HG03175 (cell line): ENCODE results near the gene CD300LF.
A peak's percentile ranks its signal among the peaks of the same experiment; 100 is the strongest.

Experiments used
- ATAC-seq: cut with Tn5 transposase; IDR thresholded peaks from one replicate; pipeline ENCODE4 v1.9.1; 2021; ENCODE audit warnings: mild to moderate bottlenecking, moderate library complexity; ENCODE audit not compliant: unreplicated experiment

CD300LF gene

DNA sequence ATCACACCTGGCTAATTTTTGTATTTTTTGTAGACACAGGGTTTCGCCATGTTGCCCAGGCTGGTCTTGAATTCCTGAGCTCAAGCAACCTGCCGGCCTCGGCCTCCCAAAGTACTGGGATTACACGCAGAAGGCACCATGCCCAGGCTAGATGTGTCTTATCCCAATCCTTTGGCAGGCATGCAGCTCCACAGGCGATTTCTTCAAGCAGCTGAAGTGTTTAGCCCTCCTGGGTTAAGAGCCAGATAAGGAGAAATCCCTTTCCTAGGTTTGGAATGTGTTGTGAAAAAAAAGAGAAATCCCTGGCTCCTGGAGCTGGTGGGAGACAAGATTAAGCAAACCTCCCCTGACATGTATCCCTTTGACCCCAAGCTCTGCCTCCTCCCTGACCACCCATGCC lies 33.7 kb upstream of the CD300LF start:
- ATAC-seq, result no peak

DNA sequence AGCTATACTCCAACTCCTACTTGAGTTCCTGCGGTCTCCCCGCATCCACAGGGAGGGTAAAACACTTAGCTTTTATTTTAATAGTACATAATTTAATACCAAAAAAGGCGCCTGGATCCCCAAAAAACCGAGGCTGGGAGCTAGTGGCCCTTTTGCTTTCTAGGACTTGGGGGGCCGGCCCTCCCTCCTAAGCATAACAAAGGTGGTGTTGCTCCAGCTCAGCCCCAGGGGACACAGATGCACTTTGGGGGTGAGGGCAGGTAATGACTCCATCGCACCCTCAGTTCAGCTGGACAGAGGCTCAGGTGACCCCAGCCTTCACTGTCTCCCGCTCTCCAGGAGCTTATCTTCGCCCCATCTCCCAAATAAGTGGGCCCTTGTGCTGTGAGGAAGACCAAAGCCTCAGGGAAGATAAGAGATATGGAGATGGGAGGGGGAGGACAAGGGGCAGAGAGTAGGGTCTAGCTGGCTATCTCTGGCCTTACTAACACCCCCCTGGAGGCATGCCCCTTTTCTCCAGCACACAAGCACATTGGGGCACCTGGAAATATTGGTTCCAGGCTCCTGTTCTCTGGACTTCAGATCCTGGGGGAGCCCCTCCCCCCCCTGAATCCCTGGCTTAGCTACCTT lies 32.9 kb upstream of the CD300LF start:
- ATAC-seq, result no peak

DNA sequence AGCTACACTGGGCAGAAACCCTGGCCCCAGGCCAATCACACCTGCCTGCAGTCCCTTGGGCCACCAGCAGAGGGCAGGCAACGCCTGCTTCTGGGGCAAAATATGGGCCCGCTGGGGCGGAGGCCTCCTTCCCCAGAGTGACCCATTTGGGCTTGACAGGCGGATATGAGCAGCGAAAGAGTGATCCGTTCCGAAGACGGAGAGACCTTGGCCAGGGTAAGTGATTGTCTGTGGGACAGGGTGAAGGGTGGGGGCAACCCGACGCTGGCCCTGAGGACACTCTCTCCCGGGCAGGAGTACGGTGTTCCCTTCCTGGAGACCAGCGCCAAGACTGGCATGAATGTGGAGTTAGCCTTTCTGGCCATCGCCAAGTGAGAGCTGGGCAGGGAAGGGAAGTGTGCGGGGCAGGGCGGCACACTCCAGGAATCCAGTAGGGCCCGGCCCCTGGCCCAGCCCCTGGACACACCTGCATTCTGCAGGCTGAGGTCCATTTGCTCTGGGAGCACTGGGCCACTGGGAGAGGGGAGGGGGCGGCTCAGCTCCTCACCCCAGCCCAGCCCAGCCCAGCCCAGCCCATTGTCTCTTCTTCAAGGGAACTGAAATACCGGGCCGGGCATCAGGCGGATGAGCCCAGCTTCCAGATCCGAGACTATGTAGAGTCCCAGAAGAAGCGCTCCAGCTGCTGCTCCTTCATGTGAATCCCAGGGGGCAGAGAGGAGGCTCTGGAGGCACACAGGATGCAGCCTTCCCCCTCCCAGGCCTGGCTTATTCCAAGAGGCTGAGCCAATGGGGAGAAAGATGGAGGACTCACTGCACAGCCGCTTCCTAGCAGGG lies 32.2 kb upstream of the CD300LF start:
- ATAC-seq, result no peak

DNA sequence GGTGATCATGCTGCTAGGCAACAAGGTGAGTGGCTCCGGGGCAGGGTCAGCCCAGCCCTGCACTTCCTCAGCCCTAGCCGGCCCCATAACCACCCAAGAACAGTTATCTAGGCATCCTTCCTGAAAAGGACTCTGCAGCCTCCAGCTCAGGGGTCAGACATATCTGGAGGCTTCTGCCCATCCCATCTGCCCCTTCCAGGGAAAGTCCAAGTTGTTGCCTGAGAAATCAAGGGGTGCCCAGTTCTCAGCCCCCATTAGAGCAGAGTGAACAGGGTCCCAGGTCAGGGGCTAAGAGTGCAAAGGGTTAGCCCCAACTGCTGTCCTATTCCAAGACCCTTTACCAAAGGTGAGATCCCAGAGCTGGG lies 31.6 kb upstream of the CD300LF start:
- ATAC-seq, result no peak

DNA sequence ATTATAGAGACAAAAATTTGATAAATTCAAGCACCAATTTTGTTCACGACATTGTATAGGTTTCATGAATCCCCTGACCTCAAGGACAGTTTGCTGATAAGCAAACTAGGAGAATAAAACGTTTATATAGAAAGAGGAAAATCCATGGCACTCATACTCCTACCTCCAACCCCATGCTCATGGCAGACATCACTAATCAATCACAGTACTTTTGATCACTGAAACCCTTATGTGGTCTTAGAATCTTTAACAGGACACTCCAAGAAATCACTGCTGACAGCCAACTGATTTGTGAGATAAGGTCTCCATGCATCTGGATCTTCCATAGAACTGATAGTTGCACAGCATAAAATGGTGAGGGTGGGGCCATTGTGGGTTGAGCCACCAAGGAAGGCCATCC lies 31.0 kb upstream of the CD300LF start:
- ATAC-seq, result no peak

DNA sequence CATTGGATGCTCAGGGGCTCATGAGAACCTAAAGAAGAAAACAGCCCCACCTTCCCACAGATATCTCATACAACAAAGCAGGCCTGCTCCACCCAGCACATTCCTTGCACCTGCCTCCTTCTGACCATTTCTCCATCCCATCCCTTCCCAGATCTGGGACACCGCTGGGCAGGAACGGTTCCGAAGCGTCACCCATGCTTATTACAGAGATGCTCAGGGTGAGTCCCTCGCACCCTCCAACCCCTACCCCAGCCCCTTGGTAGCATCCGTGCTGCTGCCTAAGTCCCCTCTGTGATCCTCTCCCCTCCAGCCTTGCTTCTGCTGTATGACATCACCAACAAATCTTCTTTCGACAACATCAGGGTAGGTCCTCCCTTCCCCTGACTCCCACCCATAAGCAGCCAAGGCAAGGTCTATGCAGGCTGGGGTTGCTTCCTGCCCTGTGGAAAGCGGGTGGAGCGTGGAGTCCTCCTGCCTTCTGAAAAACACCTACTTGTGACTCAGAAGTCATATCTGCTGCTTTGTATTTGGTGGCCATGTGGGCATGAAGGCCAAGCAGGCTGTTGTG lies 30.3 kb upstream of the CD300LF start:
- ATAC-seq, result no peak

DNA sequence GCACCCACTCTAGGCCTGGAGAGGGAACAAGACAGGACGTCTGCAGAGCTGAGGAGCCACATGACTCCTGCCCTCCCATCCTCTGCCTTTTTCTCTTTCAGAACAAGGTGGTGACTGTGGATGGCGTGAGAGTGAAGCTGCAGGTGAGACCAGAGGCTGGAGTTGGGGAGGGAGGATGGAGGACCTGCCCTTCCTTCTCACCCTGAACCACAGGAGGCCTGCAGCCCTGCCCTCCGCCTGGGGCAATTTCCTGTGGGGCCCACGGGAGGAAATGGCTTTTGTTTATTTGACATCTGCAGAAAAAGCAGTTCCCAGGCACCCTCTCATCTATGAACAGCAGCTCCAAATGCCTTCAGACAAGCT lies 29.4 kb upstream of the CD300LF start:
- ATAC-seq, result peak; percentile 44

DNA sequence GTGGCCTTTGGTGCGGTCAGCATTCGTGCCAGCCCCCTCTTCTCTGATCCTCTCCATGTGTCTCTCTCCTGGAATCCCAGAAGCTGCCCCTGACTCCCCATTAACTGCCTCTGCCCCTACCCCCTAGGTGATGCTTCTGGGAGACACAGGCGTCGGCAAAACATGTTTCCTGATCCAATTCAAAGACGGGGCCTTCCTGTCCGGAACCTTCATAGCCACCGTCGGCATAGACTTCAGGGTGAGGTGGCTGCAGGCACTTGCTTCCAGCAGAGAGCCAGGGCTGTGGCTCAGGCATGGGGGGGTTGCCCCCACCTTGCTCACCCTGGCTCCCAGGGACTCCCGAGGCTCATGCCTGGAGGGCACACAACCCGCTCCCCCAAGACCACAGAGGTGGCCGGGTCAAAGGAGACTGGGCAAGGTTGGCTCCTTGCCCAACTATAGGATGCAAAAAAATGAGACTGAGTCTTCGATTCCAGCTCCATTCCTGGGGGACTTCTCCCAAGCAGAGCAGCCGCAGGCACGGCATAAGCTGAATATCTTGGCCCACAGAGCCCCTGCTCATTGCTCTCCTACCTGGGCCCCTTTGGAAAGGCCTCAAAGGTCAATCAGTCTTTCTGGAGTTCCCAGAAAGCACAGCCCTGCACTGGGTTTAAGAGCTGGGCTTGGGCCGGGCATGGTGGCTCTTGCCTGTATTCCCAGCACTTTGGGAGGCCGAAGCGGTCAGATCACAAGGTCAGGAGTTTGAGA lies 28.1 kb upstream of the CD300LF start:
- ATAC-seq, result no peak

DNA sequence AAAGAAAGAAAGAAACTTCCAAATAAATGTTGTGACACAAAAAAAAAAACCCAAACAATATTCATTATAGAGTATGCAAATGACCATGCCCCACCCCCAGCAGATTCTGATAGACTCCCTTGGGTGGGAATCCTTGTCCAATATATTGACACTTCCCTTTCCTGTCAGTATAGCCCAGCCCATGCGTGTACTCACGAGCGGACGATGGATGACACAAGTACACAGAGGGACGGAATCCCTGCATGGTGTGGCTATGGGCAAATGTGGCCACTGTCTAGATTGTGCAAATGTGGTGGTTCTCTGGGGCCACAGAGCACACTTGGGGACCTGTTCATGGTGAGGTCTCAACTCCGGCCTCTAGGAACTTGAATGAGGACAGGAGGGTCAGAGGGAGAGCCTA lies 27.4 kb upstream of the CD300LF start:
- no peak for ATAC-seq

DNA sequence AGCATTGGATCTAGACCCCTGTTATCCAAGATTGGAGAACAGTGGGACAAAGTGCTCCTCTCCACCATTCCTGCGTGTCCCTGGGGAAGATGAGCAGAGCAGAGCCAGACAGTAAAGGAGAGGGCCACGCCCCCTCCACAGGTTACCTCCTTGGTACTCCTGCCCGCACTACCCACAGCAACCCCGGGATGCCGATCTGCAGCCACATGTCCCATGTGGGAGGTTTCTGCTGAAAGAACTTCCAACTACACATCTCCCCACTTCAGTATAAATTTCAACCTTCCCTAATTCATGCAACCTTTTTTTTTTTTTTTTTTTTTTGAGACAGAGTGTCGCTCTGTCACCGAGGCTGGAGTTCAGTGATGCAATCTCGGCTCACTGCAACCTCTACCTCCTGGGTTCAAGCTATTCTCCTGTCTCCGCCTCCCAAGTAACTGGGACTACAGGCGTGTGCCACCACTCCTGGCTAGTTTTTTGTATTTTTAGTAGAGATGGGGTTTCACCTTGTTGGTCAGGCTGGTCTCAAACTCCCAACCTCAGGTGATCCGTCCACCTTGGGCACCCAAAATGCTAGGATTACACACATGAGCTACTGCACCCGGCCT lies 26.6 kb upstream of the CD300LF start:
- no peak for ATAC-seq

DNA sequence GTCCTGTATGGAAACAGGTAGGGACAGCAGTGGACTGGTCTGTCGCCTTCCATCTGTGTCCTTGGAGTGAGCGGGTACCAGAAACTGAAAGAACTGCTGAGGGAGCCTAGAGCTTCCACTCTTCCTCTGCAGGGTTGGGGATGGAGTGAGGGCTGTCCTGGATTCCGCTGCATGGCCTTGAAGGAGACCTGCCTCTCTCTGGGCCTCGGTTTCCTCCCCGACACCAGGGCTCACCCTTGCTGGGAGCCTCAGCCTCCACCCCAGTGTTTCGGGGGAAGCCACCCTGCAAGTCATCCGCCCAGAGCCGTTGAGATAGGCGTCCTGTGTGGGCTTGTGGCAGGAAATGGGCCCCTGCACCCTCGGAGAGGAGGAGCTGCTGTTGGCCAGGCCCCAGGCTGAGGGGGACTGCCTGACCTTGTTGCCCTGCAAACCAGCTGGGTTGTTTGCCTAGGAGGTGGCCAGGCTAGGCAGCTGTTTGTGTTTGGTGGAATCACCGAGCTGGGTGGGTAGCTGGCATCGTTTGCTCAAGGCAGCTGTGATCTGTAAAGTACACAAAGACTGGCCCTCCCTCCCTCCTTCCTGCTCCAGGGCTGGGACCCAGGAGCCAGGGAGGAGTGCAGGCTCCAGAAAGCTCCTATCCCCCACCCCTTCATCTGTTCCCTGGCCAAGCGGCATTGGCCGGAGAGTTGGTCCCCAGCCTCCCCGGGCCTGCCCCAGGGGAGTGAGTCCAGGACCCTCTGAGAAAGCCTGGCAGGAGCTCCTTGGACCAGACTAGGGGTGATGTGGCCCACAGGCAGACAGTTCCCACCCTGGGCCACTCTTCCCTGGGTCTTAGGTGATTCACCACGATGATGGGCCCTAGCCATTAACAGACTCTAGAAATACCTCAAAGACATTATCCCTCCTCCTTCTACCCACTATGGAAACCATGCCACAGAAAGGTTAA lies 25.6 kb upstream of the CD300LF start:
- ATAC-seq, result peak; percentile 46

DNA sequence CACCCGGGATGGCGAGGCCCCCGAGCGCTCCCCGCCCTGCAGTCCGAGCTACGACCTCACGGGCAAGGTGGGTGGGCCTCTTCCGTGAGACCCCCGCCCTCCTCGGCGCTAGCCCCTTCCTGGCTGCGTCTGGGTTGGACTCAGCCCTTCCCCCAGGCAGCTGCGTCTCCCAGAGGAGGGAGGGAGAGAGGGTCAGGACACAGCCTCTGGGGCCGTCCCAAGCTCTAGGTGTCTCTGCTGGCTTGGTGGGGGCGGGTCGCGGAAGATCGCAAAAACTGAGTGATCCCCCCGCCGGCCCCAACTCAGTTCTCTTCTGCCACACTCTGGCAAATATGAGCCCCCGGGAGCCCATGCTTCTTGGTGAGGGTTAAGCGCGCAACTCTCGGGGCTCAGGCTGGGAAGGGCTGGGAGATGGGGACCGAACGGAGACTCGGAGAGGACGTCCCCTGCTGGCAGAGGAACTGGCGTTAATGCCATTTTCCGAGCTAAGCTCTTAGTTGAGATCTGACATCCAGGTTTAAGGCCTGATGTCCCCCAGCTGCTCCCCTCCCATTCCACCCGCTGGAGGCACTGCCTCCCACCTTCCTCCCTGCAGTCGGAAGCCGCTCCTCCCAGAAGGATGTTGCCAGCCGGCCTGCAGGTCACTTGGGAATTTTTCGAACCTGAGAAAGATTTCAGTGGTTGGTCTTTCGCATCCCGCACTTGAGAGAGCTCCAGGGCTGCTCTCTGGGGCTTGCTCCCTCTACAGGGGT lies 24.8 kb upstream of the CD300LF start:
- ATAC-seq, result no peak

DNA sequence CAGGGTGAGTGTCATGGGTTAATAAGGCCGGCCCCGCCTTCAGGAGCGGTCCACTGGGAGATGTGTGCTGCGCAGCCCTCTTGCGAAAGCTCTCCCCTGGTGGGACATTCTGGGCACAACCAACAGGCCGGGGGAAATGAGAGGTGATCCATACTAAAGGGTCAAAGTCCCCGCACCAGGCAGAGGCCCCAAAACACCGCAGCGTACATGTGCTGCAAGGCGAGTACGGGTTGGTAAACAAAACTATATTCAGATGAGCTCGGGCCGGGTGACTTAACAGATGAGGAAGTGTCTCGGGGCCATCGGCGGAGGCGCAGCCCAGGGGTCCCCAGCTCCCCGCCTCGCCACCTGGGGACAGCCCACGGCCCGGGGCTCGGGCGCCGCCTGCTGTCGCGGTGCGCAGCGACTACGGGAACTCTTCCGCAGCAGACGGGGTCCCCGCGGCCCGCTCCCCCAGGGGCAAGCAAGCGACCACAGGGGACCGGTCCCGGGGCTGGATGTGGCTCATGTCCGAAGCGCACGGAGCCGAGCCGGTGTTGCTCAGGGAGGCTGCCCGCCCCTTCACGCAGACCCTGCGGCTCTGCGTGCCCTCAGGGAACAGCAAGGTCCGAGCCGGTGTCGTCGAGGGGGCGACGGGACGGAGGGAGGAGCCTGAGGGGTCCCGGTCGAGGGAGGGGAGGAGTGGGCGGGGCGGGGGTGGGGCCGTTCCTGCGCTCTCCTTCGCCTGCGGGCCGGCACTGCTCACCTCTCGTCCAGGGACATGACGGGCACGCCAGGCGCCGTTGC lies 24.0 kb upstream of the CD300LF start, which contains the start of gene RAB37:
TSS of gene RAB37 (plus strand) at position 744 of the 786 bp plus-strand sequence. CDS start at position 761, 17 bp downstream.
- ATAC-seq, result peak; percentile 42

DNA sequence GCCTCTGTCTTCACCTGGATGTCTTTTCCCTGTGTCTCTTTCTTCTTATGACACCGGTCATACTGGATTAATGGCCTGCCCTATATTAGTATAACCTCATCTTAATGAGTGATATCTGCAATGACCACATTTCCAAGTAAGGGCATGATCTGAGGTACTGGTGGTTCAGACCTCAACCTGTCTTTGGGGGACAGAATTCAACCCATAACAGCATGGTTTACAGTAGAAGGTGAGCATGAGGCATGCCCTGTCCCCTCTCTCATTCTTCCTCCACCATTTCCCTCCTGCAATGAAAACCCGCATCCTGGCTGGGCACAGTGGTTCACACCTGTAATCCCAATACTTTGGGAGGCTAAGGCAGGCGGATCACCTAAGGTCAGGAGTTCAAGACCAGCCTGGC lies 21.5 kb upstream of the CD300LF start:
- ATAC-seq, result no peak

DNA sequence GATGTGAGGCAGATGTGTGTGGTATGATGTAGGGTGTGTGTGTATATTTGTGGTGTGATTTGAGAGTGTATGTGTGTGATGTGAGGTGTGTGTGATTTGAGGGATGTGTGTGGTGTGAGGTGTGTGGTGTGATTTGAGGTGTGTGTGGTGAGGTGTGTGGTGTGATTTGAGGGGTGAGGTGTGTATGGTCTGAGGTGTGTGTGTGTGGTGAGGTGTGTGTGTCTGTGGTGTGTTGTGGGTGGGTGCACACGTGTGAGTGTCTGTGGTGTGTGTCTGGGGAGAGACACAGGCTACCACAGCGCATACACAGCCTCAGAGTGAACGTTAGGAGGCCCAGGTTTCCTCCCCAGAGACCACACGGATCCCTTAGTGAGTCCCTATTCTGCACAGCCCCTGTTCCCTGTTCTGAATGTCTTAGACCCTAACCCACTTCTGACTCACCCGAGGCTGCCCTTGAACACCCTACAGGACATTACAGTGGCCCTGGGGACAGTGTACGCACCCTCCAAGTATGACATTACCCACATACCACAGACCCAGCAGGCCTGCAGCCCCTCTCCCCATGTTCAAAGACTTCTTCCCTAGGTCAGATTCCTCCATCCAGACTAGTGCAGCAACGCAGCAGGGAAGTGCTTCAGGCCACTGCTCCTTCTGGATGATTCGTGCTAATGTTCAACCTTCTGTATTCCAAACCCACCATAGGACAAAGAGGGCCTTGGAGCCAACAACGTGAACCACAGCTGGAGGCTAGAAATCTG lies 20.8 kb upstream of the CD300LF start:
- no peak for ATAC-seq

DNA sequence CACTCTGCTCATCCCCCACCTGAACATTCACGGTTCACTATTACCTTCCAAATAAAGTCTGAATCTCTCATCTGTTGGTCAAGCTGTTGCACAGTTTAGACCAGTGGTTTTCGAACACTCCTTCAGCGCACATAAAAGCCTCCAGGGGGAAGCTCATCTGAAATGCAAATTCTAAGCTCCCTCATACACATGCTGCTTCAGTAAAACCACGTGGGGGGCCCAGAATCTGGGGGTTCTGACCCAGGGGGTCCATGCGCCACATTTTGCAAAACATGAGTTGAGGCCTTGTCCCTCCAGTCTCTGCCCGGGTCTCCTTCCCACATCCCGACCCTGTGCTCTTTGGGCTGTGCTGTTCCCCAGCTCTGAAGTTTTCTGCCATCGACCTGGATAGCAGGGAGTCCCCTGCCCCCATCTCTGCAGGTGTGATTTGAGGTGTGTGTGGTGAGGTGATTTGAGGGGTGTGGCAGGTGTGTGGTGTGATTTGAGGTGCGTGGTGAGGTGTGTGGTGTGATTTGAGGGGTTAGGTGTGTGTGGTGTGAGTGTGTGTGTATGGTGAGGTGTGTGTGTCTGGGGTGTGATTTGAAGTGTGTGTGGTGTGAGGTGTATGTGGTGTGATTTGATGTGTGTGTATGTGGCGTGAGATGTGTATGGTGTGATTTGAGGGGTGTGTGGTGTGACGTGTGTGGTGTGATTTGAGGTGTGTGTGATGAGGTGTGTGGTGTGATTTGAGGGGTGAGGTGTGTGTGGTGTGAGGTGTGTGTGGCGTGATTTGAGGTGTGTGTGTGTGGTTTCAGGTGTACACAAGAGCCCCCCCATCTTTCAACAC lies 19.5 kb upstream of the CD300LF start:
- ATAC-seq, result no peak

DNA sequence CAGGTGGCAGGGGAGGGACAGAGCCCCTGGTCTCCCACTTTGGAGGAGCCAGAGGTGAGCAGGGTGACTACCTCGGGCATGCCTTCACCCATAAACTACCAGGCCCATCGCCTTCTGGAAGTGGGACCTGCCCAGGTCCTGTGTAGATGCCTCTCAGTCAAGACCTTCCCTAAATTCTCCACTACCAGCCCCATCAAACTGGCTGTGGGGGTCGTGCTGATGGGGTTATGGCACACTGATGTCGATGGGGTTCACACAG lies 18.6 kb upstream of the CD300LF start:
- ATAC-seq, result no peak
